Ascending aorta (tissue), 2 donors: ENCODE measurements around the gene CENPL. TPM values are rescaled to one million over a fixed set of nuclear protein-coding genes. Genes with fewer than 3 reads are reported as not detected.
A peak's percentile ranks its signal among the peaks of the same experiment; 100 is the strongest.

Experiments used
- DNase-seq, 2 donors: peaks; one replicate each; pipeline ENCODE4 v3.0.0-alpha.2; 2019; ENCODE audit warnings: low spot score in 2 of 2
- H3K27ac ChIP-seq, 2 donors: fragments of 200-600 bp; sonication (generic); one replicate each; pipeline ENCODE4 v1.5.1; 2016 to 2017; ENCODE audit warnings: mild to moderate bottlenecking in 1 of 2
- H3K27me3 ChIP-seq: fragments of 200-600 bp; sonication (generic); one replicate; pipeline ENCODE4 v1.5.1; 2017
- H3K36me3 ChIP-seq, 2 donors: fragments of 200-600 bp; sonication (generic); one replicate each; pipeline ENCODE4 v1.5.1; 2016
- H3K4me1 ChIP-seq, 2 donors: fragments of 200-600 bp; sonication (generic); one replicate each; pipeline ENCODE4 v1.5.1; 2016 to 2017; ENCODE audit warnings: mild to moderate bottlenecking in 1 of 2
- H3K4me3 ChIP-seq, 2 donors: fragments of 200-600 bp; sonication (generic); one replicate each; pipeline ENCODE4 v1.5.1; 2016 to 2017; ENCODE audit warnings: mild to moderate bottlenecking in 1 of 2
- H3K9me3 ChIP-seq, 2 donors: fragments of 200-600 bp; sonication (generic); one replicate each; pipeline ENCODE4 v1.5.1; 2016
- CTCF ChIP-seq, 3 experiments: fragments of 200-600 bp in 2 of 3; fragments of 450-650 bp in 1 of 3; sonication (generic) in 2 of 3; IDR thresholded peaks; one replicate each; pipeline ENCODE4 v1.5.1; 2016 to 2019; ENCODE audit warnings: antibody characterized with exemption in 3 of 3, mild to moderate bottlenecking in 1 of 3, moderate library complexity in 1 of 3
- intact Hi-C: fragments of 100-400 bp; cut with DNase I; formaldehyde crosslinking; loops from one replicate; pipeline ENCODE4 v1.15.1; 2023
- total RNA-seq: library from RNA; depleted of rRNA; stranded (reverse); fragments of >200 nt; gene quantifications from one replicate; pipeline ENCODE4 v1.1.0, GENCODE V29; 2016

CENPL gene
- total RNA-seq, 1 donor from 2014 or later, result 0.53 TPM

GRCh38 chr1:173868266-173869020 is 43.8 kb upstream of the CENPL start, which contains the start of gene ZBTB37:
Gene ZBTB37, plus strand, starts transcription at chr1:173868380. Its CDS starts 1,846 bp downstream, at chr1:173870226.
- Histone ChIP-seq H3K4me3 (peak within 1 kb of the TSS; percentile 85 to 97), H3K36me3 (peaks cover 21 to 52% of the 10 kb centered on the region in 2 donors), H3K27ac (peak within 1 kb of the TSS; percentile 93 to 99), H3K9me3 (no peaks in the 10 kb centered on the region), H3K27me3 (no peaks in the 10 kb centered on the region), H3K4me1 (peaks cover 4 to 10% of the 10 kb centered on the region in 2 donors)
- intact Hi-C loops, result loop anchor here (1.0 to 10.0 kb wide), 7 partner anchors 44 to 1336 kb away; partner anchors contain the start of genes CACYBP, CENPL, DARS2 and KIAA0040
- DNase-seq, result peak; percentile 43 to 88
- no peak for TF ChIP-seq CTCF (IDR thresholded peaks at IDR 0.05)

- Histone ChIP-seq H3K36me3 (peaks cover 26 to 53% of the 10 kb centered on the region in 2 donors), H3K4me3 (peak within 1 kb of the TSS; percentile 85 to 97)
- intact Hi-C loops, result loop anchor here (1.0 to 10.0 kb wide), 9 partner anchors 44 to 1336 kb away; partner anchors contain the start of genes CACYBP, CENPL, DARS2 and KIAA0040
Observed at GRCh38 chr1:173867753-173868265, 43.1 kb upstream of the CENPL start, which contains the start of gene GAS5. Gene GAS5, minus strand, starts transcription at chr1:173867989.

GRCh38 chr1:173867141-173867752 is 42.6 kb upstream of the CENPL start:
- Histone ChIP-seq H3K27ac (peak overlapping the region; percentile 93 to 99), H3K4me3 (peak overlapping the region; percentile 85 to 97), H3K36me3 (peaks cover 31 to 58% of the 10 kb centered on the region in 2 donors), H3K9me3 (no peaks in the 10 kb centered on the region), H3K4me1 (peaks cover 4 to 10% of the 10 kb centered on the region in 2 donors), H3K27me3 (no peaks in the 10 kb centered on the region)
- no peak for DNase-seq
- intact Hi-C loops, result loop anchor here (1.0 to 10.0 kb wide), 5 partner anchors 292 to 1335 kb away; partner anchors contain the start of genes KIAA0040, MRPS14, PRDX6 and RABGAP1L
- TF ChIP-seq CTCF (IDR thresholded peaks at IDR 0.05), result no peak

More at GRCh38 chr1:173867753-173868265, 43.1 kb upstream of the CENPL start, which contains the start of gene GAS5:
- peak; percentile 99 to 100 for DNase-seq
- Histone ChIP-seq H3K4me1 (peaks cover 4 to 10% of the 10 kb centered on the region in 2 donors), H3K27me3 (no peaks in the 10 kb centered on the region), H3K27ac (peak within 1 kb of the TSS; percentile 93 to 99), H3K9me3 (no peaks in the 10 kb centered on the region)
- no peak for TF ChIP-seq CTCF (IDR thresholded peaks at IDR 0.05)

- no peak for DNase-seq
- H3K9me3 ChIP-seq, result no peaks in the 10 kb centered on the region
- intact Hi-C loops, result loop anchor here (1.0 to 10.0 kb wide), 5 partner anchors 292 to 1334 kb away; partner anchors contain the start of genes KIAA0040, MRPS14, PRDX6 and RABGAP1L
- no peak for TF ChIP-seq CTCF (IDR thresholded peaks at IDR 0.05)
- H3K36me3 ChIP-seq, result peaks cover 32 to 62% of the 10 kb centered on the region in 2 donors
- peak overlapping the region; percentile 93 to 99 for H3K27ac ChIP-seq
- no peaks in the 10 kb centered on the region for H3K27me3 ChIP-seq
- H3K4me3 ChIP-seq, result peak overlapping the region; percentile 85 to 97
- peaks cover 4 to 10% of the 10 kb centered on the region in 2 donors for H3K4me1 ChIP-seq
Observed at GRCh38 chr1:173866413-173867115, 41.9 kb upstream of the CENPL start.
